ENCODE data around the gene HIPK3.

DNA sequence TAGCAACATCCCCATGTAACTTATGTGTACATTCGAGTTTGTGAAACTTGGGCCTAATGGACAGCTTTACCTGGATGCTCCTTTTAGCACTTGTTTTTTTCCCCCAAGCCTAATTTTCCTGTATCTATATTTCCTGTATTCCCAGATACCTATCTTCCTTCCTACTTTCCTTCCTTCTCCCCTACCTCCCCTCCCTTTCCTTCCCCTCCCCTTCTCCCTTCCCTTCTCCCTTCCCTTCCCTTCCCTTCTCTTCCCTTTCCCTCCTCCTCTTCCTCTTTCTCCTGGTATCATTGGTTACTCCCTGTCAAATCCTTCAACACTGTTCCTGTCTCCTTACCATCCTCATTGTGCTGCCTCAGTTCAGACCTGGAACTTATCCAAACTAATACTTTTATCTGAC is 111.8 kb downstream of the HIPK3 start:
- TF ChIP-seq EZH2 (IDR thresholded peaks at IDR 0.05) (no peak), POLR2AphosphoS5 (IDR thresholded peaks at IDR 0.05; ENCODE audit: borderline replicate concordance, low read depth, low read length) (no peak)
